ENCODE data around the gene ATMIN.

Gene ATMIN

DNA sequence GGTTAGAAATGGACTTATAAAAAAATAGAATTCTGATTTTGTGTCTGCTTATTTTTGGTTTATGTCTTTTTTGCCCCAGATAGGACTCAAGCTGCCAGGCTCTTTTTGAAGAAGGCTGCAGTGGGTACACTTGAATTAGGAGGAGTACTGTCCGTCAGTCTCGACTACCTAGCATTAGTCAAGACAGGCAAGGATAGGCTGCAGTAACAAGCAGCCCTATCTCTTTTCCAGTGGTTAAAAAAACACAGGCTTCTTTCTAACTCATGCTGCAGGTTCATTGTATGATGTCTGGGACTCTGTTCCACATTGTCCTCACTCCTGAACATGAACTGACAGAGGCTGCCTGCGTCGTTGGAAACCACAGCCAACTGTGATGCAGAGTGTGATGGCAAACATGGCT lies 33.4 kb downstream of the ATMIN start:
- no peak overlapping the region for H3K4me3 ChIP-seq
- no peaks in the 10 kb centered on the region for H3K27me3 ChIP-seq

GRCh38 chr16:81070979-81071378 lies 35.3 kb downstream of the ATMIN start:
- Histone ChIP-seq H3K4me2 (no peak overlapping the region), H3K4me1 (peaks cover under 1 to 14% (median 7%) of the 10 kb centered on the region in 10 experiments; a peak in 16 of 20 replicates), H3K27ac (no peak overlapping the region), H3K9me3 (replicated peaks in 1 of 11) (no peaks in the 10 kb centered on the region), H3K4me3 (no peak overlapping the region), H3K27me3 (no peaks in the 10 kb centered on the region), H4K20me1 (no peaks in the 10 kb centered on the region), H3K36me3 (no peaks in the 10 kb centered on the region), H3K9ac (no peak overlapping the region)
- no peak for TF ChIP-seq Cebpa-rat (IDR thresholded peaks at IDR 0.05)

More for the DNA sequence above, 33.4 kb downstream of the ATMIN start:
- Histone ChIP-seq H3K9me3 (replicated peaks in 1 of 11) (no peaks in the 10 kb centered on the region), H3K4me2 (no peak overlapping the region), H3K4me1 (peaks cover 0 to 15% (median 7%) of the 10 kb centered on the region in 10 experiments; a peak in 11 of 20 replicates), H3K36me3 (no peaks in the 10 kb centered on the region), H4K20me1 (no peaks in the 10 kb centered on the region), H3K9ac (no peak overlapping the region), H3K27ac (no peak overlapping the region)
- no peak for TF ChIP-seq Cebpa-rat (IDR thresholded peaks at IDR 0.05)

- no peaks in the 10 kb centered on the region for H3K36me3 ChIP-seq
- no peaks in the 10 kb centered on the region for H3K27me3 ChIP-seq
- H3K4me1 ChIP-seq = peaks cover 1 to 15% (median 8%) of the 10 kb centered on the region in 10 experiments; a peak in 15 of 20 replicates
- H3K4me2 ChIP-seq = peak overlapping the region in 2 of 11 experiments; percentile 4 to 15; a peak in 1 of 22 replicates
- H3K4me3 ChIP-seq = no peak overlapping the region
- H3K27ac ChIP-seq = no peak overlapping the region
- H4K20me1 ChIP-seq = no peaks in the 10 kb centered on the region
- H3K9ac ChIP-seq = no peak overlapping the region
- H3K9me3 ChIP-seq (replicated peaks in 1 of 11) = no peaks in the 10 kb centered on the region
- TF ChIP-seq Cebpa-rat (IDR thresholded peaks at IDR 0.05) = no peak
These were observed 36.2 kb downstream of the ATMIN start for GRCh38 chr16:81071805-81072204.

- H3K4me3 ChIP-seq = no peak overlapping the region
- H3K9ac ChIP-seq = no peak overlapping the region
- TF ChIP-seq Cebpa-rat (IDR thresholded peaks at IDR 0.05) = no peak
- no peaks in the 10 kb centered on the region for H4K20me1 ChIP-seq
- no peak overlapping the region for H3K27ac ChIP-seq
- no peak overlapping the region for H3K4me2 ChIP-seq
- H3K9me3 ChIP-seq (replicated peaks in 1 of 11) = no peaks in the 10 kb centered on the region
- no peaks in the 10 kb centered on the region for H3K27me3 ChIP-seq
- peaks cover 10 to 22% (median 16%) of the 10 kb centered on the region in 10 experiments for H3K4me1 ChIP-seq
- H3K36me3 ChIP-seq = no peaks in the 10 kb centered on the region
These were observed 38.1 kb downstream of the ATMIN start for GRCh38 chr16:81073560-81074330.

- H3K4me3 ChIP-seq = peak overlapping the region; percentile 66 to 79 (median 70)
These were observed 41.0 kb downstream of the ATMIN start for GRCh38 chr16:81076566-81077075.

DNA sequence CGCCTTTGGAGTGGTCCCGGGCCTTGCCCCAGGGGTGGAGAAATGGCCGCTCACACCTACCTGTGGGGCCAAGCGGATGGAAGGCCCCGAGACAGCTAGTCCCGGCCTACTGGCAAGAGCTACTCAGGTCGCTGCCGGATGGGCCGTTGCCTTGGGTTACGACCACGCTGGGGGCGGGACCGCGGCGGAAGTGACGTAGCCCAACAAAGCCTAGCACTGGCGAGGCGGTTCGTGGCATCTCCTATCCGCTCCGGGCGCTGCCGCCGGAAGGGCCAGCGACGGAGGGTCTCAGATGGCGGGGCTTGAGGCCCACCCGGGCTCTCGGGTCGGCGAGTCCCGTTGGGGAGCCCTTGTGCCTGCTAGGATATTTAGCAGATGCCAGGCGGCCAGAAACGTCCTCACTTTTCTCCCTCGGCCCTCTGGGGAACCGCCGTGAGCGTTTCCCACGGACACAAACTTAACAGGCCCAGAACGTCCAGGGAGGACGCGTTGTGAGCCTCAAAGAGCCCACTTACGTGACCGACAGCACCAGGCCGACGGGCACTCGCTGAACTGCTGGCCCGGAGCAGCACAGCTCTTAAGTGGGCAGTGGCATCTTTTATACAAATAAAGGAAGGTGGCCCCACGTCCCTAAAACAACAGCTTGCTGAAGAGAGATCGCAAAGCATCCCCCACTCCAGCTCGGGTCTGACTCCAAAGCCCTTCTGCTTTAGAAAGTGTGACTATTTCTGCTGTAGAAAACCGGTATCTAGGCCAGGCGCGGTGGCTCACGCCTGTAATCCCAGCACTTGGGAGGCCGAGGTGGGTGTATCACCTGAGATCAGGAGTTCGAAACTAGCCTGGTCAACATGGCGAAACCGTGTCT lies 41.7 kb downstream of the ATMIN start, which contains the start of gene C16orf46:
Gene C16orf46, minus strand, starts transcription at position 163 of the 865 bp plus-strand sequence. CDS start 13,283 bp downstream, outside the sequence.
- Histone ChIP-seq H3K4me3 (peak within 1 kb of the TSS; percentile 66 to 79 (median 70)), H3K27me3 (no peaks in the 10 kb centered on the region), H3K9ac (peak within 1 kb of the TSS; percentile 78 to 93 (median 87)), H3K4me2 (peak within 1 kb of the TSS; percentile 78 to 95 (median 88)), H3K27ac (peak within 1 kb of the TSS; percentile 78 to 93 (median 83)), H3K9me3 (replicated peaks in 1 of 11) (no peaks in the 10 kb centered on the region), H4K20me1 (no peaks in the 10 kb centered on the region), H3K36me3 (peaks cover 0 to 5% (median 0%) of the 10 kb centered on the region in 11 experiments; a peak in 2 of 22 replicates), H3K4me1 (peaks cover 10 to 17% (median 13%) of the 10 kb centered on the region in 10 experiments)
- TF ChIP-seq Cebpa-rat (IDR thresholded peaks at IDR 0.05) = no peak

More at GRCh38 chr16:81076566-81077075, 41.0 kb downstream of the ATMIN start:
- peak overlapping the region; percentile 78 to 93 (median 83); a peak in 20 of 22 replicates for H3K27ac ChIP-seq
- H3K36me3 ChIP-seq = peaks cover 0 to 5% (median 0%) of the 10 kb centered on the region in 11 experiments; a peak in 2 of 22 replicates
- no peaks in the 10 kb centered on the region for H3K9me3 ChIP-seq (replicated peaks in 1 of 11)
- peaks cover 10 to 20% (median 15%) of the 10 kb centered on the region in 10 experiments for H3K4me1 ChIP-seq
- no peak for TF ChIP-seq Cebpa-rat (IDR thresholded peaks at IDR 0.05)
- H3K9ac ChIP-seq = peak overlapping the region; percentile 78 to 93 (median 87)
- H4K20me1 ChIP-seq = no peaks in the 10 kb centered on the region
- H3K27me3 ChIP-seq = no peaks in the 10 kb centered on the region
- H3K4me2 ChIP-seq = peak overlapping the region; percentile 75 to 95 (median 88)

DNA sequence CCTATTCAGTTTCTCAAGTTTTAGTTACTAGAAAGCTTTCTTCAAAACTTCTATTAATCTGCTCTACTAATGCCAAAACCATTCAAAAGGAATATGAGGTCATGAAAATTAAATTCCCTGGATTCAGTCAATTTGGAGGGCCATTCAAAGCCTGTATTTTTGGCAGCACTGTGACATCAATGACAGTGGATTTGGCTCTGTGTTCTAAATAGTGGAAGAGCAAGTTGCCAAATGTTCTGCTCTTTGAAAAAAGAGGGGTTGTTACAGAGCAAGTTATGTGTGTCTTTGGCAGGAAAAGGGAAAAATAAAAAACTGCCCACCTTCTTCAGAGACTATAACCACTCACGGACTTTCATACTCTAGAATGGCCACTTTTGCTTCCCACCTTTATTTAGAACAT lies 44.6 kb downstream of the ATMIN start:
- Histone ChIP-seq H3K4me3 (no peak overlapping the region), H3K9ac (no peak overlapping the region), H3K4me1 (peaks cover 10 to 17% (median 13%) of the 10 kb centered on the region in 10 experiments), H3K27ac (no peak overlapping the region), H3K4me2 (no peak overlapping the region), H3K27me3 (no peaks in the 10 kb centered on the region), H4K20me1 (no peaks in the 10 kb centered on the region), H3K9me3 (replicated peaks in 1 of 11) (no peaks in the 10 kb centered on the region), H3K36me3 (peaks cover 0 to 24% (median 12%) of the 10 kb centered on the region in 11 experiments; a peak in 17 of 22 replicates)
- no peak for TF ChIP-seq Cebpa-rat (IDR thresholded peaks at IDR 0.05)

DNA sequence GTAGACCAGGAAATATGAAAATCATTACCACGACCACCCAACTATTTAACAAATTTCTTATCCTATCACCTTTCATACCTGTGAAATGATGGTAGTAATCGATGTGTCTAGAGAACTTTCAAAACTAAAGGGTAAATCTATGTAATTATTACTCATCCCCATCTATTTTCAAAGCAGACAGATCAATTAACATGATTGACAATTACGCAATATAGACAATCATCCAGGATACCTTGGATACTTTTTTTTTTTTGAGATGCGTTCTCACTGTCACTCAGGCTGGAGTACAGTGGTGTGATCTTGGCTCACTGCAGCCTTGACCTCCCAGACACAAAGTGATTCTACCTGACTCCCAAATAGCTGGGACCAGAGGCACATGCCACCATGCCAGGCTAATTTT lies 45.4 kb downstream of the ATMIN start:
- Histone ChIP-seq H3K4me1 (peaks cover 8 to 15% (median 11%) of the 10 kb centered on the region in 10 experiments), H3K27me3 (no peaks in the 10 kb centered on the region), H3K4me3 (no peak overlapping the region), H3K4me2 (no peak overlapping the region), H3K9ac (no peak overlapping the region), H4K20me1 (no peaks in the 10 kb centered on the region), H3K36me3 (peaks cover 0 to 26% (median 12%) of the 10 kb centered on the region in 11 experiments; a peak in 17 of 22 replicates), H3K9me3 (replicated peaks in 1 of 11) (no peaks in the 10 kb centered on the region), H3K27ac (no peak overlapping the region)
- TF ChIP-seq Cebpa-rat (IDR thresholded peaks at IDR 0.05) = peak in 7 of 11 experiments; percentile 22 to 73 (median 38); a peak in 9 of 22 replicates

Measured in BLaER1 treated with 17β-estradiol and CSF1 and Interleukin-3, amounts not matched to agents 10 nM and 100 nM (cell line).